Activated T-cell treated with anti-CD3 and anti-CD28 coated beads for 48 hours (primary cell): ENCODE data around the gene REN.

Experiments
- DNase-seq: peaks from one replicate; pipeline ENCODE4 v3.0.0-alpha.2; 2020; ENCODE audit warnings: low read depth

Gene REN

GRCh38 chr1:204107892-204108291, 58.2 kb downstream of the REN start:
- no peak for DNase-seq

- no peak for DNase-seq
Observed at GRCh38 chr1:204106825-204107224, 59.3 kb downstream of the REN start.

DNA sequence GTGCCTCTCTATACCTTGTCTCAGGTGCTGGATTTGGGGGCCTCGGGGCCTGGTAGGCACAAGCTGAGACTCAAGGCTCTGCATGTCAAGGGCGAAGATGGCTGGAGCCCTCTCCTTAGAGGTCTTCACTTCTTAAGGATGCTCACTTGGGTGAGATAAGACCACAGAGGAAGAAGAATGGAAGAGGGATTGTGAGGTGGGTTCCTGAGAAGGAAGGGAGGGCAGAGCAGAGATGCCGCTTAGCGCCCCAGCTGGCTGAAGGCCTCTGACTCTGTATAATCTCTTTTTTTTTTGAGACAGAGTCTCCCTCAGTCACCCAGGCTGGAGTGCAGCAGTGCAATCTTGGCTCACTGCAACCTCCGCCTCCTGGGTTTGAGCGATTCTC, 61.0 kb downstream of the REN start:
- DNase-seq = no peak
